ENCODE measurements around the gene UBE2J2.

GRCh38 chr1:1243266-1243660 is 30.4 kb downstream of the UBE2J2 start:
- no peak for TF ChIP-seq POLR2A (IDR thresholded peaks at IDR 0.05)
- TF ChIP-seq CTCF (IDR thresholded peaks at IDR 0.05): no peak

All from suprapubic skin (tissue), 3 donors.